HK-2 (cell line): ENCODE measurements around the gene TMEM98.
"Not testable (repeated sequence)": the region's sequence is repeated elsewhere in the genome, so short reads cannot be mapped to it uniquely, and the experiment has no call there.

Experiments
- DNase-seq: peaks from one replicate; pipeline ENCODE4 v3.0.0-alpha.2; 2018; ENCODE audit not compliant: unreplicated experiment

The TMEM98 gene

GRCh38 chr17:32915245-32915644, 12.7 kb upstream of the TMEM98 start:
- no peak for DNase-seq

DNA sequence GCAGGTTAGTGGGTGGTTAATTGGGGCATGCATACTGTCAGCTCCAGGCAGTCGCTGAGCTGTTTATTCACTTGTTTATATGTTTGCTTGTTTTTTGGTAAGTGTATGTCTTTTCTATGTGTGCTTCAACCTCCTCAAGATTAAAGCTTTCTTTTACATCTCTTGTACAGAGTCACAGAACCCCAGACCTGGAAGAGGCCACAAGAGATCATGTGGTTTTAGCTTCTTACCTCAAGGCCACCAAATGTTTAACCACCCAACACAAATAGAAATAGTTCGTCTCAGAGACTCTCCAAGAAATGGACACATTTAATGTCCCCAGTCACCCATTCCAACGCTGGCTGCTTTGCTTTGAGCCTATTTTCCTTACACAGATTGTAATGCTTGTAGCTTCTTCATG, 11.8 kb upstream of the TMEM98 start:
- no peak for DNase-seq

GRCh38 chr17:32917081-32917480, 10.9 kb upstream of the TMEM98 start:
- DNase-seq = no peak

DNA sequence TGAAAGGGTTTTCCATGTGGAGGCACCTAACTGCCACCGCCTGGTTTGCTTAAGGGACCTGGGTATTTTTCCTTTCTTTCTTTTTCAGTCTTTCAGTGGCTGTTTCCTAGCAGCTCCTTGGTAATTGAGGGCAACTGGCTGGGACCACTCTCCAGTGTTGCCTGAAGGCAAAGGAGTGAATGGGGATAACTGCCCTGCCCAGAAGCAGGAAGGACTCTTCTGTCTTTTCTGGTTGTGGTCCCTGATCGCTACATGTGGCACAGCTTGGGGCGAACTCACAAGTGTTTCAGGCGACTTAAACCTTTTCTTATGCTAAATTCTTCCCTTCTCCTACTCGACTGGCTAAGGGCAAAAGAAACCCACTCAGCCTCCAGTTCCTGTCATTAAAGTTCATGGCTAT, 10.1 kb upstream of the TMEM98 start:
- no peak for DNase-seq

DNA sequence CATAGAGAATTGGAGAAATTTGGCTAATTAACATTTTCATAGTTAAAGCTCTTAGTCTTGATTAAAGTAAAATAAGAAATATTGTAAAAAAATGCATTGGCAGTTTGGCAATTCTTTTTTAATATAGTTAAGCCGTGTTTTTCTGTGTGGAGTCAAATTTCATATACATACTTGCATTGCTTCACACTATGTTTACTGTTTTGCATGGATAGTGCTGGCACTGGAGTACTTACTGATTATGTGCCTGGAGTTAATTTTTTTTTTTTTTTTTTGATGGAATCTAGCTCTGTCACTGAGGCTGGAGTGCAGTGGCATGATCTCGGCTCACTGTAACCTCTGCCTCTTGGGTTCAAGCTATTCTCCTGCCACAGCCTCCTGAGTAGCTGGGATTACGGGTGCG, 8.1 kb upstream of the TMEM98 start:
- not testable (repeated sequence) for DNase-seq

GRCh38 chr17:32920293-32920692, 7.7 kb upstream of the TMEM98 start:
- no peak for DNase-seq

- DNase-seq = no peak
Observed at GRCh38 chr17:32921017-32921416, 6.9 kb upstream of the TMEM98 start.

- not testable (repeated sequence) for DNase-seq
Observed at GRCh38 chr17:32923905-32924304, 4.0 kb upstream of the TMEM98 start.

DNA sequence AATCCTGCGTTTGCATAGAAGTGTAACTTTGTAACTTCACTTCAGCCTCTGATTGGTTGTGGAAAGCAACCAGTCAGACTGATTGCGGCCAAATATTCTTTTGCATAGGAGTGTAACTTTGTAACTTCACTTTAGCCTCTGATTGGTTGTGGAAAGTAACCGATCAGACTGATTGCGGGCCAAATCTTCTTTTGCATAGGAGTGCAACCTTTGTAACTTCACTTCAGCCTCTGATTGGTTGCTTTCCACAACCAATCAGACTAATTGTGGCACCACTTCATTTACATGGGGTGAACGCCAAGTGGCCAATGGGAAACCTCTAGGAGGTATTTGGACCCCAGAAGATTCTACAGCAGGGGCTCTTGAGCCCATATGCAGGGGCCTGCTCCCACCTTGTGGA, 1.8 kb upstream of the TMEM98 start:
- DNase-seq = no peak

- DNase-seq = not testable (repeated sequence)
Observed at GRCh38 chr17:32926789-32927188, 1.2 kb upstream of the TMEM98 start.

GRCh38 chr17:32927201-32927723, 691 bp upstream of the TMEM98 start:
- no peak for DNase-seq

- DNase-seq = no peak
Observed at GRCh38 chr17:32928586-32929535, 908 bp downstream of the TMEM98 start.

GRCh38 chr17:32929588-32929987, 1.6 kb downstream of the TMEM98 start:
- no peak for DNase-seq

DNA sequence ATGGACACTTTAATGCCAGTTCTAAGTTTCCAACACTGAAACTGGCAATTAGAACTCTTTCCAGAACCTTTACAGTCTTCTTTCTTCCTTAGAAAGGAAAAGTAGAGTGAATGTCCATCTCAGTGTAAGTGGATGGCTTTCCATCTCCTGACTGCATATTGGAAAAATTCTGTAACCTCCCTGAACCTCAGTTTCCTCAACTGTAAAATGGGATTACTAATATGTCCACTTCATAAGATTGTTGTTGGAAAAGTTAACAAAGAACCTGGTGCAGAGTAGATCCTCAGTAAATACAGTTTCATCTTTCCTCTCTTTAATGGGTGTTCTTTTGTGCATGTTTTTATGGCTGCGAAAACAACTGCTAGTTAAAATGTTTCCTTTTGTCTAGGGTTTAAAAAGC, 2.6 kb downstream of the TMEM98 start:
- DNase-seq = no peak

DNA sequence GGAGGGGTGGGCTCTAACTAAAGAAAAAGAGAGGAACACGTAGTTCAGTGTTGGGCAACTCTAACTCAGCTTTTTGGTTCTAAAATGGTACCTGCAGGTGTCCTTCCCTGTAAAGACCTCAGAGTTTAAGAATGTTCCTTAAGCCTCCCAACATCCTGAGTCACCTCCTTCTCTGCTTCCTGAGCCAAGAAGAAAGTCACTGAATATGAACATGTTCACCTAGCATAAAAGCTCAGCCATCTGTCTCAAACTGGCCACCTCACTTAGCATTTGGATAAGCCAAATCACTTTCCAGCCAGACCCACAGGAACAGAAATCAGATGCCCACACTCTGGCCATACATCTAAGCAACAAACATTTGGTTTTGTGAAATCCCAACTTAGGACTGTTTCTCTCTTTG, 3.7 kb downstream of the TMEM98 start:
- no peak for DNase-seq

DNA sequence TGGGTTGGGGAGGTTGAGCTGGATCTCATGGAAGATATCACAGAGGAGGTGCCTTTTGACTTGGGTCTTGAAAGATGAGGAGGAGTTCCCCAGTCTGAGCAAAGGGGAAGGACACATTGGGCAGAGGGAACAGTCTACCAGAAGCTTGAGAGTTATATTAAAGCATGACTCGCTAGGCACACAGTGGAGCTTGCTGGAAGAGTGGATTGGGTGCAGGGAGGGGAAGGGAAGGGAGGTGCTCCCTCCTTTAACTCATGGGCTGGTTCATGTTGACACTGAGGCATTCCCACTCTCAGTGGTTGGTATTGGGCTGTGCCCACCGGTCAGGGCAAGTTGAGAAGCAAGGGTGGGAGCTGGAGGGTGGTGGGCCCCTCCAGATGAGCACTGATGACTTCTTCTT, 5.9 kb downstream of the TMEM98 start:
- no peak for DNase-seq

DNA sequence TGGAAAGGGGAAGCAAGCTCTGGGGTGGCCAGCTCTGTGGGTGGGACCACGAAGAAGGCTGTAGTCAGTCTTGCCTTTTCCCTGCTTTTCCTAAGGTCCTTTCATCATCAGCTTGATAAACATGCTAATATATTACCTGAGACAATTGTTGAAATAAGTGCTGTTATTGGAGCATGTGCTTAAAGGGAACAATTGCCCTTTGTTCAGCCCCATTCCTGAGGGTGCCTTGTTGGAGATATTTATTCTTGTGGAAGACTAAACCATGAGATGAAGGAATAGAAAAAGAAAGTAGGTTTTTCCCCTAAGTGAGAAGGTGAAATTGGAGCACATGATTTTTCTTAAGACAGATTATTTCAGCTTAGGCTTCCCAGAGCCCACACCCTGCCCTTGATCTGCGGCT, 7.8 kb downstream of the TMEM98 start:
- DNase-seq = no peak

DNA sequence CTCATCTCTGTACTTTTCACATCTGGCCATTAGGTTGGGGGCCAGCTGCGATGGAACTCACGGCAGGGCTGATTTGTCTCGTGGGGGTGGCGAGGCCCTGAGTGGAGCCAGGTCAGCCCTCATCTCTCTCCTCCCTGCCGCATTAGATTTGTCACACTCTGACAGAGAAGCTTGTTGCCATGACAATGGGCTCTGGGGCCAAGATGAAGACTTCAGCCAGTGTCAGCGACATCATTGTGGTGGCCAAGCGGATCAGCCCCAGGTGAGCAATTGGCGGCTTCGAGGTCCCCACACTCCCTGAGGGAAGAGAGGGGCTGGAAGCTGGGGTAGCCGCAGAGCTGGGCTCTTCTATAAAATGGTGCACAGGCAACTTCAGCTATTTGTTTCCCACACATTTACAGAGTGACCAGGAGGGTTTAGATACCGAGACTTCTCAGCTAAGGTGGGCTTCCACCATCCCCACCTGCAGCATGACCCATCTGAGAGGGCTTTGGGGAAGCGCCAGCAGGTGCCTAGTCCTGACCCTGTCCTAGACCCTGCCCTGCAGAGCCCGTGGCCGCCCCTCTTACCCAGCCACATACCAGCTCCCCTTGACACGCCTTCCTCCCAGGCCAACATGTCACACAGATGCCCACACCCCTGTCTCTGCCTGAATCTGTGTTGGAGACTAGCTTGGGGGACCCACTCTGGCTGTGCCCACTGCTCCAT, 8.4 kb downstream of the TMEM98 start:
- no peak for DNase-seq

- DNase-seq = peak; percentile 66
Observed at GRCh38 chr17:32936894-32937500, 9.0 kb downstream of the TMEM98 start.

- DNase-seq = no peak
Observed at GRCh38 chr17:32940706-32941390, 12.9 kb downstream of the TMEM98 start.

DNA sequence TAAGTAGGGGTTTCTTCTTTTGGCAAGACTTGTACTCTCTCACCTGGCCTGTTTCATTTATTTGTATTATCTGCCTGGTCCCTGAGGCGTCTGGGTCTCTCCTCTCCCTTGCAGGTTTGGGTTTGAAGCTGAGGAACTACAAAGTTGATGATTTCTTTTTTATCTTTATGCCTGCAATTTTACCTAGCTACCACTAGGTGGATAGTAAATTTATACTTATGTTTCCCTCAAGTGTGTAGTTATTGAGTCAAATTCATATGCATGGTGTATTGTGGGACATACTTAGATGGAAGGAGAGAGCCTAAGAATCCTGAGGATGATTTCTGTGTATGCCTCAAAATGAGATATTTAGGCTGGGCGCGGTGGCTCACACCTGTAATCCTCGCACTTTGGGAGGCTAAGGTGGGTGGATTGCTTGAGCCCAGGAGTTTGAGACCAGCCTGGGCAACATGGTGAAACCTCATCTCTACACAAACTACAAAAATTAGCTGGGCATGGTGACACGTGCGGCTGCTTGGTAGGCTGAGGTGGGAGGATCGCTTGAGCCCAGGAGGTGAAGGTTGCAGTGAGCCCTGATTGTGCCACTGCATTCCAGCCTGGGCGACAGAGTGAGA, 13.6 kb downstream of the TMEM98 start:
- DNase-seq = no peak
